Activated CD8-positive, alpha-beta memory T cell treated with anti-CD3 and anti-CD28 coated beads for 36 hours (primary cell): ENCODE data around the gene SCGB1D2. TPM values are rescaled to one million over a fixed set of nuclear protein-coding genes. Genes with fewer than 3 reads are reported as not detected.

ENCODE experiments used
- CTCF ChIA-PET: fragments of 350-600 bp; sonication (Branson Sonifier 250); formaldehyde crosslinking; loops from one replicate; lab custom pipeline; 2021; ENCODE audit warnings: antibody characterized with exemption; lab: Charles Lee
- POLR2A ChIA-PET: fragments of 350-600 bp; sonication (Branson Sonifier 250); formaldehyde crosslinking; loops from one replicate; lab custom pipeline; 2021; ENCODE audit warnings: antibody characterized with exemption; lab: Charles Lee
- total RNA-seq, 2 experiments: library from RNA; stranded (reverse); gene quantifications; one replicate each; pipeline ENCODE4 v1.2.3, GENCODE V29; 2021

SCGB1D2 gene
- total RNA-seq, 2 experiments from 2014 or later, result not detected

DNA sequence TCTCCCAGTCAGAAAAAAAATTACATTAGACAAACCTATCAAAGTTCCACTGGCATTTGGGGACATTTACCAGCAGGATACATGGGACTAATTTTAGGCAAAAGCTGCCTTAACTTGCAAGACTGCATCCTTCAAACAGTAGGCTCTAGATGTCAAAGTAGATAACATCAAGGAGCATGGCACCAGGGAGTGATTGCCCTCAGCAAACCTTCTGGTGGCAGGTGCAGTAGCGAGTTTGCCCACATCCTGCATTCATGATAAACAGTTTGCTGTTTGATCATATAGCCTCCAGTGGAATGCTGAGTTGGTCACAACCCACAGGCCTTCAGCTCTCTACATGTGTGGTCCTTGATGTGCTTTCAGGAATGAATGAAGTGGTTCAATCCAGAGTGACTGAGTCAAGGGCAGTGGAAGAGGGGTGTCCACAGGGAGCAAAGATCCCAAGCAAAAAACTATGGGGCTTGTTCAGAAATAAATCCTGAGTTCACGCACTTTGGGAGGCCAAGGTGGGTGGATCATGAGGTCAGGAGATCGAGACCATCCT is 12.0 kb downstream of the SCGB1D2 start:
- CTCF ChIA-PET, result no interaction called here
- POLR2A ChIA-PET, result no interaction called here

DNA sequence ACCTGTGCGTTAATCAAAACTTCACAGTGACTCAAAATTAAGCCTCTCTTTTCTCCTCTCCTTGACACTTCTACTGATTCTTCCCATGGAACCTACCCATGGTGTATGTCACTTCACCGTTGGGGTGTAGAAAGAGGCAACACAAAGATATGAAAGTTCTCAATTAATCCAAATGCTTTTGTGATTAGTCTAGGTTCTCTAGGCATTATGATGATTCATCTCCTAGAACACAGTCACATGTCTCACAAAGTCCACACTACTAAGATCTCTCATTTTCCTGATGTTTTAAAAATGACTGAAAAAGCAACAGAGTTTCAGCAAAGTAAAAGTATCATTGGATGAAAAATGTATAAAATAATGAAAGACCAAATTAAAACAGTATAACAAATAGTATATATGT is 14.2 kb downstream of the SCGB1D2 start:
- CTCF ChIA-PET, result no interaction called here

DNA sequence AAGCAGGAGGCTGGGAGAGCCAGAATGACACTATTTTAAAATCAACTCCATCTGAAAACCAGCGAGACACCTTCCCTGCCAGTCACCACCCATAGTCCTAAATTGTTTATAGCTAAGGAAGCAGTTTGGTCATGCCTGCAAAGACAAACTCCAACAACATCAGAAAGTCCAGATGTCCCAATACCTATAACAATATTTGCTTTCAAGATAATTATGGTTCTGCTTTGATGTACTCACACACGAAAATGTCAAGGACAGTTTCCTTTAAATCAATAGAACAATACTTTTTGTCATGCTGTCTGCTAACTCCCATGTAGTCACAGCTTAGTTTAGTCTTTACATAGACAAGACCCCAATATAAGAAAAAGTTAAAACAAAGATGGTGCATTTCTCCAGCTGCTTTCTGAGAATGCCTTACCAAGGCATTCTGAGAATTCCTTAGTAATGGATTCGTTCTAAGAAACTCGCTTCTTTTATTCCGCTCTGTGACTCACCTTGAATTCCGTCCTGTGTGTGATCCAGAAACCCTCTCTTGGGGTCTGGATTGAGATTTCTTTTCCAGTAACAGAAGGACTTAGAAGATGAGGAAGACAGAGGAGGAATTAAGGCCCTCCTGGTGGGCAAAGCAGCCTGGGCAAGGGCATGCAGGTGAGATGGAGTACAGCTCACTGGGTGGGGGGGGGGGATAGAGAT is 18.4 kb downstream of the SCGB1D2 start:
- ChIA-PET CTCF (no interaction called here), POLR2A (no interaction called here)

More for the DNA sequence above, 14.2 kb downstream of the SCGB1D2 start:
- POLR2A ChIA-PET, result no interaction called here

DNA sequence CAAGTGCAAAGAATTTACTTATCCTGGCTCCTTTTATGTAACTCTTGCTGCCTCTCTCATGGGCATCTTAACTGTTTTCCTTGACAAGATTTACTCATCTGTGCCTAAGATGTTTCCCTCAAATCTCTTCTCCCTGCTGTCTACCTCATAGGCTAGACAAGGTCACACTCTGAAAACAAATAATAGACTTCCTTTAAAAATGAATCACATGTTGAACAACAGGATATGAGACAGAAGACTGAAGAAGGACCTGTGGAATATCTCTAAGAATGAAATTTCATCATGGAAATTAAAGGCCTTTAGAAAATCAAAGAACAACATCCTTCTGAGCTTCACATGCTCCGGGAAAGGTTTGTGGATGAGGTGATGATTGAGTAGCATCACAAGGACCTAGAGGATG is 22.0 kb downstream of the SCGB1D2 start:
- CTCF ChIA-PET, result no interaction called here
- POLR2A ChIA-PET, result no interaction called here

DNA sequence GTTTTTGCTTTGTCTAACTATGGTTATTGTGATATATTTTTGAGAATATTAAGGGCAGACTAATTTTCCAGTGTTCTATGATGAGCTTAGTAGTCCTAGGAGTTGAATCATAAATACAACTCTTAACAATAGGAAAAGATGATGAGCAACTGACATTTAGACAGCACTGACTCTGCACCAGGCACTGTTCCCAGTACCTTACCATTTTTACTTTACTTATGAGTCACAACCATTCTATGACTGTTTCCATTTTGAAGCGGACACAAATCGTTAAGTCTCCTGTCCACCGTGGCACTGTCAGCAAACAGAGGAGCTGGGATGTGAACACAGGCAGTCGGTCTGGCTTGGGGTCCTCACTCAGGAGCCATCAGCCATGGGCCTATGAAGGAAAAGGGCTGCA is 24.5 kb downstream of the SCGB1D2 start:
- ChIA-PET CTCF (interaction anchor here (0.6 kb wide), 1 partner anchor 29 kb away, joined by 3 read pairs; no protein-coding TSS in a partner anchor), POLR2A (interaction anchor here (0.5 kb wide), 1 partner anchor 613 kb away, joined by 3 read pairs; no protein-coding TSS in a partner anchor)

DNA sequence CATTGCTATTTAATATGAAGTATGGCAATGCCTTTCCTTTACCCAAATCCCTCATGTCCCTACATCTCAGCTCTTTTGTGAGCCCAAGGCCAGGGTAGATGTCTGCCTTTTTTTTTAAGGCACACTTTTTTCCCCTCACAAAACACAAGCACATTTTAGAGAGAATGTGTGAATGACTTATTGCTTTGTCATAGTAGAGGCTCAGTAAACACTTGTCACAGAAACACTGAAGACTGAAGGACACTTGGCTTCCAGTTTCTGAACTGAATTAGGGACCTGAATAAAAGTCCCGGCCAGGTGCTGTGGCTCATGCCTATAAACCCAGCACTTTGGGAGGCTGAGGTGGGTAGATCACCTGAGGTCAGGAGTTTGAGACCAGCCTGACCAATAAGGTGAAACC is 25.0 kb downstream of the SCGB1D2 start:
- ChIA-PET CTCF (no interaction called here), POLR2A (interaction anchor here (0.5 kb wide), 1 partner anchor 614 kb away, joined by 3 read pairs; no protein-coding TSS in a partner anchor)

DNA sequence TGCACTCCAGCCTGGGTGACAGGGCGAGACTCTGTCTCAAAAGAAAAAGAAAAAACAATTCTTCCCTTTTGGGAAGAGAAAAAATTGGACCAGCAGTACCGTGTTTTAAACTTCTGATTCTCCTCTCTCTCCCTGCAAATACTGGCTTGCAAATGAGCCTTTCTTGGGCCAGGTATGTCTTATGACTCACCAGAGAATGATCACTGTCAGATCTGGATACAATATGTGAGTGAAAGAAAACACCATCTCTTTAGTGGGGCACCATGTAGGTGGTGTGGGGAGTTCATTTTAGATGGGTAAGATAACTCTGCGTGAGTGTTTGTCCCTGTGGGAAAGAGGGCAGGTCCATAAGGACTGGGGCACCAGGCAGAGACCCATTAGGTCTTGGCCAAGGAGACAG is 25.5 kb downstream of the SCGB1D2 start:
- CTCF ChIA-PET, result no interaction called here

DNA sequence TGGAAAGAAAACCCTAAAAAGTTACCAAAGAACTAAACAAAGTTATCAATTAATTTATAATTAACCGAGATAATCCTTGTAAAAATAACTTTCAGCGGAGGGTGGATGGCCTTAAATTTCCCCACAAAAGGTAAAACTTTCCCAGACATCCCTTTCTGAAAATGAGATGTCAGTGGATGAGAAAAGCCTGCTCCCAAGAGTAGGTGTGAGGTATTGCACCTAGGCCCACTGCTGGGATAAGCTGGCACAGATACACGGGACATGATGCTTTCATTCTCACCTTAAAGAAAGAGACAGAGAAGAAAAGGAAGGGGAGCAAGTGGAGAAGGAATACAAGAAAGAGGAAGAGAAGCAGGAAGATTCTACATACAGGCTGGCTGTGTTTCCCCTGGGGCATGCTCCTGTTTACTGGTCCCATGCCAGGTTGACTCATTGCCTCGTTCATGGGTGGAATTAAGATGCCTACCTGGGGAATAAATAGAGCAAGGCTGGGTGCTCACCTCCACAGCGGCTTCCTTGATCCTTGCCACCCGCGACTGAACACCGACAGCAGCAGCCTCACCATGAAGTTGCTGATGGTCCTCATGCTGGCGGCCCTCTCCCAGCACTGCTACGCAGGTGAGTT is 27.7 kb downstream of the SCGB1D2 start, which contains the start of gene SCGB2A2:
Gene SCGB2A2 (plus strand): TSS at position 505 of the 625 bp plus-strand sequence. CDS start 59 bp downstream, at position 564.
- POLR2A ChIA-PET, result no interaction called here
- CTCF ChIA-PET, result no interaction called here

More for the DNA sequence above, 25.5 kb downstream of the SCGB1D2 start:
- POLR2A ChIA-PET, result no interaction called here

DNA sequence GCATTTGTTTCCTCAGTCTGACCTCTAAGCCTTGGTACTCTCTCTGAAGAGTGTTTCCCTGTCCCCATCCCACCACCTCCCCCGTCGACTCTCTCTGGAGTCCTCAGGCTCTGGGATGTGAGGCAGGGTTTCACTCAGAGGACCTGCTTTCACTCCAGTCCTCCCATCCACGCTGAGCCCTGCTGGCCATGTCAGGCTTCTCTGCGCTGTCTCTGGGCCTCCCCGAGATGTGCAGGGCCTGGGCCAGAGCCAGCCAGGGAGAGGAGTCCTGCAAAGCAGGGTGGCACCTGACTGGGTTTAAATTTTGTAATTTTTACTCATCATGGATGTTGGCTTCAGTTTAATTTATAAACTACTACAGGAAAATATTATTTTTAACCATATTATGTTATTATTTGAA is 31.2 kb downstream of the SCGB1D2 start:
- CTCF ChIA-PET, result no interaction called here

DNA sequence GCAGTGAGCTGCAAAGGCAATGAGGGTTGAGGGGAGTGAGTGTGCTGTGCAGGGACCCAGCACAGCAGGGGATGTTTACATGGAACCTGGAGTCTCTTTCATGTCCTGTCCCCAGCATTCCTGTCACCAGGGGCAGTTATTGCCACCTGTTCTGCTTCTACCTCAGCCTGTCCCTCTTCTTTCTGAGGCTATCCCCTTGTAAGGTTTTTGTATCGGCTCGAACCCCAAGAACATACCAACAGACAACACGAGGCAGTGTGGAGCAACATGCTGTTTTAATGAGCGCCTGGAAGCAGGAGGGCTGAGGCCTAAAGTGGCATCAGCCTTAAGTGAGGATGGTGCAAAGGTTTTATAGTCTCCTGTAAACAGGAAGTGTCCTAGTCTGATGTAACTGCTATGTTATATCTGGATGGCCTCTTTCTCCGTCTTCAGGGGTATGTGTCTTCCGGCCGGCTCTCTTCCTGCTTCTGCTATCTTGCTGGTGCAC is 31.8 kb downstream of the SCGB1D2 start:
- CTCF ChIA-PET, result no interaction called here
- POLR2A ChIA-PET, result no interaction called here

More for the DNA sequence above, 31.2 kb downstream of the SCGB1D2 start:
- POLR2A ChIA-PET, result no interaction called here

DNA sequence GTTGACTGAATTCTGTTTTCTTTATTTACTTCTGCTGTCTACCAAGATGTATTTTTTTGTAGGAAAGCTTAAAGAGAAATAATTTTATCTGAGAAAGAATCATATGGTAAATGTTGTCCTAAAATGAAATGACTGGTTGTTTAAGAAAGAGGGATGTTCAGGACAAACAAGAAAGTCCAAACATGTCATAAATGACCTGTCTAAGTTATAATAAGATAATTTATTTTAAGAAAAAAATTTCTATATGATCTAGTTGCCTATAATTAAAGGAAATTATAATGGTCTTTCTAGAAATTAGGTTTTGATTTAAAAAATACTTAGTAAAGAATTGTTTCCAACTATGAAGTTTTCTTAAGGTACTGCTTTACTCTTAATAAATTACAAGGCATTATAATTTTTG is 38.4 kb downstream of the SCGB1D2 start:
- ChIA-PET POLR2A (no interaction called here), CTCF (no interaction called here)

Other genes starting within 250 kb of the SCGB1D2 start
- 10 to 100 TPM; 81.8 to 84.0 TPM for gene INCENP, start 118.2 kb upstream of the SCGB1D2 start, total RNA-seq
- gene SCGB1D1, start 52.0 kb upstream of the SCGB1D2 start, total RNA-seq, result not detected
- gene SCGB2A1, start 33.6 kb upstream of the SCGB1D2 start, total RNA-seq, result not detected
- gene SCGB2A2, start 27.9 kb downstream of the SCGB1D2 start, total RNA-seq, result not detected
- gene SCGB1D4, start 56.8 kb downstream of the SCGB1D2 start, total RNA-seq, result not detected
- gene ASRGL1, start 95.2 kb downstream of the SCGB1D2 start, total RNA-seq, result 10 to 100 TPM in 1 of 2 experiments, 1 to 10 TPM in 1; 6.8 to 10.4 TPM
- not detected for gene SCGB1A1, start 176.8 kb downstream of the SCGB1D2 start, total RNA-seq